GM18526 (cell line): ENCODE results near the gene HSPB3.

ENCODE experiments used
- POLR2A ChIP-seq: IDR thresholded peaks from 3 replicates; pipeline ENCODE4 v1.6.1; 2011; ENCODE audit not compliant: insufficient read length; ENCODE audit errors: extremely low read depth

Gene HSPB3

DNA sequence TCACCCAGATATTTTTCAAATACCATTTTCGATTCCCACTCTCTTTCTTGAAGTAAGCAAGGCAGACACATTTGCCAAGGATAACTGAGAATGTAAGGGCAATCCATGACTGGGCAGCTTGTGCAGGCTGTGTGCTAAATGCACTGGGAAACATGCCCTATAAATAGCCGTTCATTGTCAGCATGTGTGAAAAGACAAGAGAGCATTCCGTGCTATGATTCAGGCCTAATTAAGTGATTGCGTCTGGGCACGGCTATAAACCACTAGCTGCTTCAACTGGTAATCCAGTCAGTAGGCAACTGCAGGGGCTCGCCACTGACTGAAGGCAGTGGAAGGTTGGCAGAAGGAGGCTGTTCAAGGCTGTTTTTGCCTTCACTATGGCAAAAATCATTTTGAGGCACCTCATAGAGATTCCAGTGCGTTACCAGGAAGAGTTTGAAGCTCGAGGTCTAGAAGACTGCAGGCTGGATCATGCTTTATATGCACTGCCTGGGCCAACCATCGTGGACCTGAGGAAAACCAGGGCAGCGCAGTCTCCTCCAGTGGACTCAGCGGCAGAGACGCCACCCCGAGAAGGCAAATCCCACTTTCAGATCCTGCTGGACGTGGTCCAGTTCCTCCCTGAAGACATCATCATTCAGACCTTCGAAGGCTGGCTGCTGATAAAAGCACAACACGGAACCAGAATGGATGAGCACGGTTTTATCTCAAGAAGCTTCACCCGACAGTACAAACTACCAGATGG lies at the start of gene HSPB3:
HSPB3 (plus strand) TSS at position 287 of the 745 bp plus-strand sequence; CDS start at position 378, 91 bp downstream.
- TF ChIP-seq POLR2A: no peak

DNA sequence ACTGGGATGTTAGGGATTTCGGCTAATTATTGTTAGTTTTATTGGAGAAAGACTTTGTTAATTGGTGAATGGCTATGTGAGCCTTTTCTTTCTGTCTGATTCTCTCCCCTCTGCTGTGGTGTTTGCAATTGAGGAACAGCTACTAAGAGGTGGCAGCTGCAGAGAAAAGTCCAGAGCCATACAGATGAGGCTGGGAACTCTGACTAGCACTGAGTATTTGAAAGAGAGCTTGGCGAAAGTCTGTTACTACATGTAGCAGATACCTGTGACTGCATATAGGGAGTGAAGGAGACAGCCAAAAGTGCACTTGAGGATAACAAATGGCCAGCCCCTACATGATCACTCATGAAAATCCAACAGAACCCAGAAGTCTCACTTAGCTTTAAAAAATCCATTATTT lies 44.3 kb upstream of the HSPB3 start:
- no peak for TF ChIP-seq POLR2A

- TF ChIP-seq POLR2A: no peak
Observed at GRCh38 chr5:54412913-54413312, 42.6 kb upstream of the HSPB3 start.

GRCh38 chr5:54415147-54415546 lies 40.4 kb upstream of the HSPB3 start:
- TF ChIP-seq POLR2A: no peak

- no peak for TF ChIP-seq POLR2A
Observed at GRCh38 chr5:54415896-54416601, 39.5 kb upstream of the HSPB3 start.

- no peak for TF ChIP-seq POLR2A
Observed at GRCh38 chr5:54421976-54422375, 33.5 kb upstream of the HSPB3 start.

- no peak for TF ChIP-seq POLR2A
Observed at GRCh38 chr5:54425258-54425657, 30.2 kb upstream of the HSPB3 start.

GRCh38 chr5:54426209-54426608 lies 29.3 kb upstream of the HSPB3 start:
- TF ChIP-seq POLR2A: no peak

DNA sequence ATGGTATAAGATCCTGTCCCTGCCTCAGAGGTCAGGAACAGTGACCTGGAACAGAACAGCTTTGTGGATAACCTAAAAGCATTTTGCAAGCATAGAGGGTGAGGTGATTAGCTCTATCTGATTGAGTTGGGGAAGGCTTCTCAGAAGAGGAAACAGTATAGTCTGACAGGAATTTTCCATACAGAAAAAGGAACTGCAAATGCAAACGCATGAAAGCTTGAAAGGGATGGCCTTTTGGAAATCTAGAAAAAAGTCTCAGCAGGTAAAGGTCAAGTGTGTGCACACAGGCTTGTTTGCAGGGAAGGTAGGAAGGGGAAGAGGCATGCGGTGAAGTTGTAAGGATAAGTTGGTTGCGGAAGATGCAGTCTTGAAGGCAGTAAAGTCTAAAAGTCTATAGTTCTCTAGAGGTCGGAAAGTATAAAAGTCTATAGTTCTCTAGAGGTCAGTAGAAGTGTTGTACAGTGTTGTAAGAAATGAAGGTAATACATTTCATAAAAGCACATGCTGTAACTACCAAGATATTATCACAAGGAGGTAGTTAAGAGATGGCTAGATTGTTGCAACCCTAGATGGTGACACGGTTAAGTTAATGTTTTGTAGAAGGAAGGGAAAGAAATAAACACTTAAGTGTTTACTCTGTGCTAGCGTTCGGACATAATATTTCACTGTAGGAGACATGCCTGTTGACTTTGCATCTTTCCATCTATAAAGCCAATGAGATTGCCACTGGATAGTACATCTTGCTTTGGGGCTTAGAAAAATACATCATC lies 16.7 kb upstream of the HSPB3 start:
- TF ChIP-seq POLR2A: no peak

DNA sequence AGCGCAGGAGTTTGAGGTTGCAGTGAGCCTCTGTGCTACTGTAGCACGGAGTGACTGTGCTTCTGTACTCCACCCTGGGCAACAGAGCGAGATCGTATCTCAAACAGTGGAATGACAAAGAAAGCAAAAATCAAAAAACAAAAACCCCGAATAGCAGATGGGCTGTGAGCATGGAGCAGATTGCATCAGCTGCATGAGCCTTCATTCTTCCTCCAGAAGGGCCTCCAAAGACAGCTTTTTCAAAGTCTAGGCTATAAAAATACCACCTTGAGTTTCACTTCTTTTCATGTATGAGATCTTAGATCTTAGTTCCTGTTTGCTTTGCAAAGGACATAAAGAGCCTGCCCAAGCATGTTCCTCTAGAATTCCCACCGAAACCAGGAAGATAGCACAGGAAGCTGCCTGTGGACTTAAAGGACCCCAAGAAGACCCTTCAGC lies 15.0 kb upstream of the HSPB3 start:
- TF ChIP-seq POLR2A: no peak

DNA sequence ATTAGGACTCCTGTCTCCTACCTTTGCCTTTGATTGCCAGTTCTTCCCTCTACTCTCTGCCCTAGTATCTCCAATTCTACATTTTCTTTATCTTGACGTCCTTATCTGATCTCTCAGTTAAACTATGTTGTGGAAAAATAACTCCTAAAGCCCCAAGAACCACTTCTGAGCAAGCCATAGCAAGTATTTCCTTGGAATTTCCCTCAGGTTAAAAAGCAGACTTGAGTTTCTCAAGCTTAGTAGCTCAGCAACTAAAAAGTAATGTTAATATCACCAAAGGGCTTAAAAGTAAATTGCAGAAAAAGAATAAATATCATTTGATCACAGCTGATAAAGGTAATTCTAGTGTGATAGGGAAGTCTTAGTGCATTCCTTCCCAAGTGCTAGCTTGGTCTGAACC lies 13.2 kb upstream of the HSPB3 start:
- TF ChIP-seq POLR2A: no peak

- TF ChIP-seq POLR2A: no peak
Observed at GRCh38 chr5:54443270-54443669, 12.2 kb upstream of the HSPB3 start.

DNA sequence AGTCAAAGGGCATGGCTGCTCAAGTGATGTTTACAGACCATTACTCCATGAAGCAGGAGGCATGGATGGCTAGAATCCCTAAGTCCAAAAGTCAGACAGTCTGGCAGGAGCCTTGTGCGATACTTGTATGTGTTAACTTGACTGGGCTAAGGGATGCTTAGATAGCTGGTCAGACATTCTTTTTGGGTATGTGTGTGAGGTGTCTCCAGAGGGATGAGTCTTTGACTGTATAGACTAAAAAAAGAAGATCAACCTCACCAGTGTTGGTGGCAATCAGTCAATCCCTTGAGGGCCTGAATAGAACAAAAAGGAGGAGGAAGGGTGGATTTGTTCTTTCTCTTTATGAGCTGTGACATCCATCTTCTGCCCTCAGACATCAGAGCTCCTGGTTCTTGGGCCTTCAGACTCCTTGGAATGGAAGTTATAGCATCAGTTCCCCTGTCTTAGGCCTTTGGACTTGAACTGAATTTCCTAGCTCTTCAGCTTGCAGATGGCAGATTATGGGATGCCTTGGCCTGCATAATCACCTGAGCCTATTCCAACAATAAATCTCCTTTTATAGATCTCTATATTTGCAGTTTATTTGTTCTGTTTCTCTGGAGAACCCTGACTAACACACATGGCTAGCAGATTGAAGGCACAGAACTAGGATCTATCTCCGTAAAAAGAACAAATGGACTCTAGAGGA lies 9.7 kb upstream of the HSPB3 start:
- TF ChIP-seq POLR2A: no peak

GRCh38 chr5:54446379-54446732 lies 9.1 kb upstream of the HSPB3 start:
- TF ChIP-seq POLR2A: no peak

DNA sequence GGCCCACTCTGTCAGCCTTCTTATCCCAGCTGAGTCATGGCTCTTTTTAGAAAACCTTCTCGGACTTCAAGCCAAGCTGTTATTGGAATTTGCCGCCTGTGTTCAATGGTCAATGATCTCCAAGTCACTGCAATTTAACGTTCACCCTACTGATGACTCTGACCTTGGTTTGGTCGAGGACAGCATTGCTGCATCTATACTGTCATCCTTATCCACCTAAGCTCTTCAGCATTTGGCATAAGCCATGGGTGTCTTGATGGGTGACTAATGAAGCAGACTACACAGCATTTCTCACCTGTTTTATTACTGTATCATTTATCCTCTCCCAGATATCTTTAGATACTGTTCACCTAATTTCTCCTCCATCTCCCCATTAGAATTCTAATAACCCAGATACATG lies 5.6 kb upstream of the HSPB3 start:
- TF ChIP-seq POLR2A: no peak

GRCh38 chr5:54450542-54450941 lies 5.0 kb upstream of the HSPB3 start:
- no peak for TF ChIP-seq POLR2A

- TF ChIP-seq POLR2A: no peak
Observed at GRCh38 chr5:54453046-54453445, 2.5 kb upstream of the HSPB3 start.
